HEK293 (cell line): ENCODE results near the gene KLHL18.

Experiments used
- KLF16 ChIP-seq: fragments of 450-650 bp; formaldehyde crosslinking; IDR thresholded peaks from 2 replicates; pipeline ENCODE4 v1.5.1; 2017; ENCODE audit warnings: missing biosample characterization, missing genetic modification characterization
- SALL2 ChIP-seq: fragments of 450-650 bp; formaldehyde crosslinking; IDR thresholded peaks from 2 replicates; pipeline ENCODE4 v1.5.0; 2017; ENCODE audit warnings: missing biosample characterization, mild to moderate bottlenecking, missing genetic modification characterization, borderline replicate concordance
- ZFP69B ChIP-seq: fragments of 450-650 bp; formaldehyde crosslinking; IDR thresholded peaks from 2 replicates; pipeline ENCODE4 v1.5.1; 2016; ENCODE audit warnings: missing biosample characterization, missing genetic modification characterization
- ZNF146 ChIP-seq: fragments of 450-650 bp; formaldehyde crosslinking; IDR thresholded peaks from 2 replicates; pipeline ENCODE4 v1.5.1; 2016; ENCODE audit warnings: missing biosample characterization, missing genetic modification characterization
- TF ChIP-seq, protein P1 (sequence below): fragments of 450-650 bp; formaldehyde crosslinking; IDR thresholded peaks from 2 replicates; pipeline ENCODE4 v1.5.1; 2016; ENCODE audit warnings: missing biosample characterization, missing genetic modification characterization
- TF ChIP-seq, protein P2 (sequence below): fragments of 450-650 bp; formaldehyde crosslinking; IDR thresholded peaks from 2 replicates; pipeline ENCODE4 v1.5.1; 2016; ENCODE audit warnings: missing biosample characterization, missing genetic modification characterization
- TF ChIP-seq, protein P3 (sequence below): fragments of 450-650 bp; formaldehyde crosslinking; IDR thresholded peaks from 2 replicates; pipeline ENCODE4 v1.5.1; 2016; ENCODE audit warnings: missing biosample characterization, missing genetic modification characterization, low read depth

DNA sequence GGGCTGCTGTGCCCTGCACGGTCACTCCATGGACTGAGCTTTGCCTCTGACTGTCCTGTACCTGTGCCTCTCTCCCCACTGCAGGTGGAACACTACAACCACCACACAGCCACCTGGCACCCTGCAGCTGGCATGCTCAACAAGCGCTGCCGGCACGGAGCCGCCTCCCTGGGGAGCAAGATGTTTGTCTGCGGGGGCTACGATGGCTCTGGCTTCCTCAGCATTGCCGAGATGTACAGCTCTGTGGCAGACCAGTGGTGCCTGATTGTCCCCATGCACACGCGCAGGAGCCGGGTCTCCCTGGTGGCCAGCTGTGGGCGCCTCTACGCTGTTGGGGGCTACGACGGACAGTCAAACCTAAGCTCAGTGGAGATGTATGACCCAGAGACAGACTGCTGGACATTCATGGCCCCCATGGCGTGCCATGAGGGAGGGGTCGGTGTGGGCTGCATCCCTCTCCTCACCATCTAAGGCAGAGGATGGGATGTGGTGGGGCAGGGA lies 60.8 kb downstream of the KLHL18 start:
- TF ChIP-seq, protein P1, sequence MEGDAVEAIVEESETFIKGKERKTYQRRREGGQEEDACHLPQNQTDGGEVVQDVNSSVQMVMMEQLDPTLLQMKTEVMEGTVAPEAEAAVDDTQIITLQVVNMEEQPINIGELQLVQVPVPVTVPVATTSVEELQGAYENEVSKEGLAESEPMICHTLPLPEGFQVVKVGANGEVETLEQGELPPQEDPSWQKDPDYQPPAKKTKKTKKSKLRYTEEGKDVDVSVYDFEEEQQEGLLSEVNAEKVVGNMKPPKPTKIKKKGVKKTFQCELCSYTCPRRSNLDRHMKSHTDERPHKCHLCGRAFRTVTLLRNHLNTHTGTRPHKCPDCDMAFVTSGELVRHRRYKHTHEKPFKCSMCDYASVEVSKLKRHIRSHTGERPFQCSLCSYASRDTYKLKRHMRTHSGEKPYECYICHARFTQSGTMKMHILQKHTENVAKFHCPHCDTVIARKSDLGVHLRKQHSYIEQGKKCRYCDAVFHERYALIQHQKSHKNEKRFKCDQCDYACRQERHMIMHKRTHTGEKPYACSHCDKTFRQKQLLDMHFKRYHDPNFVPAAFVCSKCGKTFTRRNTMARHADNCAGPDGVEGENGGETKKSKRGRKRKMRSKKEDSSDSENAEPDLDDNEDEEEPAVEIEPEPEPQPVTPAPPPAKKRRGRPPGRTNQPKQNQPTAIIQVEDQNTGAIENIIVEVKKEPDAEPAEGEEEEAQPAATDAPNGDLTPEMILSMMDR: no peak
- TF ChIP-seq ZNF146 (tag by site-specific recombination) (no peak), KLF16 (tag by site-specific recombination) (no peak), SALL2 (tag by site-specific recombination) (no peak), ZFP69B (tag by site-specific recombination) (no peak)
- TF ChIP-seq, protein P2, sequence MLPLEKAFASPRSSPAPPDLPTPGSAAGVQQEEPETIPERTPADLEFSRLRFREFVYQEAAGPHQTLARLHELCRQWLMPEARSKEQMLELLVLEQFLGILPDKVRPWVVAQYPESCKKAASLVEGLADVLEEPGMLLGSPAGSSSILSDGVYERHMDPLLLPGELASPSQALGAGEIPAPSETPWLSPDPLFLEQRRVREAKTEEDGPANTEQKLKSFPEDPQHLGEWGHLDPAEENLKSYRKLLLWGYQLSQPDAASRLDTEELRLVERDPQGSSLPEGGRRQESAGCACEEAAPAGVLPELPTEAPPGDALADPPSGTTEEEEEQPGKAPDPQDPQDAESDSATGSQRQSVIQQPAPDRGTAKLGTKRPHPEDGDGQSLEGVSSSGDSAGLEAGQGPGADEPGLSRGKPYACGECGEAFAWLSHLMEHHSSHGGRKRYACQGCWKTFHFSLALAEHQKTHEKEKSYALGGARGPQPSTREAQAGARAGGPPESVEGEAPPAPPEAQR (tag by site-specific recombination): no peak
- TF ChIP-seq, protein P3, sequence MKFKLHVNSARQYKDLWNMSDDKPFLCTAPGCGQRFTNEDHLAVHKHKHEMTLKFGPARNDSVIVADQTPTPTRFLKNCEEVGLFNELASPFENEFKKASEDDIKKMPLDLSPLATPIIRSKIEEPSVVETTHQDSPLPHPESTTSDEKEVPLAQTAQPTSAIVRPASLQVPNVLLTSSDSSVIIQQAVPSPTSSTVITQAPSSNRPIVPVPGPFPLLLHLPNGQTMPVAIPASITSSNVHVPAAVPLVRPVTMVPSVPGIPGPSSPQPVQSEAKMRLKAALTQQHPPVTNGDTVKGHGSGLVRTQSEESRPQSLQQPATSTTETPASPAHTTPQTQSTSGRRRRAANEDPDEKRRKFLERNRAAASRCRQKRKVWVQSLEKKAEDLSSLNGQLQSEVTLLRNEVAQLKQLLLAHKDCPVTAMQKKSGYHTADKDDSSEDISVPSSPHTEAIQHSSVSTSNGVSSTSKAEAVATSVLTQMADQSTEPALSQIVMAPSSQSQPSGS: no peak
